Gastrocnemius medialis (tissue), 4 donors: ENCODE data around the gene PLCXD1.

Experiments used
- CTCF ChIP-seq, 5 experiments: fragments of 450-650 bp in 3 of 5; fragments of 200-600 bp in 2 of 5; sonication (generic) in 2 of 5; IDR thresholded peaks in 4 of 5; conservative IDR thresholded peaks in 1 of 5; 1 replicate in 4 of 5; 2 replicates in 1 of 5; pipeline ENCODE4 v1.5.1; 2016 to 2019; ENCODE audit warnings: antibody characterized with exemption in 5 of 5, mild to moderate bottlenecking in 3 of 5, moderate library complexity in 3 of 5
- POLR2A ChIP-seq, 2 donors: fragments of 450-650 bp; IDR thresholded peaks; one replicate each; pipeline ENCODE4 v1.6.1; 2017; ENCODE audit warnings: antibody characterized with exemption in 2 of 2, mild to moderate bottlenecking in 2 of 2, moderate library complexity in 2 of 2

GRCh38 chrX:330726-331150 lies 49.6 kb downstream of the PLCXD1 start:
- TF ChIP-seq CTCF (IDR thresholded peaks at IDR 0.05 in 4 of 5, conservative IDR thresholded peaks at IDR 0.05 in 1 of 5) (no peak), POLR2A (IDR thresholded peaks at IDR 0.05) (no peak)
